HUES6 (cell line): ENCODE results near the gene LRRTM3.

Experiments used
- H3K27ac ChIP-seq: 2 replicates; pipeline ENCODE4 v1.7.0; 2013; ENCODE audit warnings: low read depth, mild to moderate bottlenecking, low read length, inconsistent platforms
- H3K27me3 ChIP-seq: 2 replicates; pipeline ENCODE4 v1.6.1; 2013; ENCODE audit warnings: low read length; ENCODE audit not compliant: control insufficient read depth, insufficient read depth
- H3K36me3 ChIP-seq: 2 replicates; pipeline ENCODE4 v1.6.1; 2013; ENCODE audit warnings: low read length; ENCODE audit not compliant: control insufficient read depth, insufficient read depth
- H3K4me1 ChIP-seq: 2 replicates; pipeline ENCODE4 v1.6.1; 2013; ENCODE audit warnings: low read length; ENCODE audit not compliant: control insufficient read depth, insufficient read depth
- H3K4me3 ChIP-seq: 2 replicates; pipeline ENCODE4 v1.5.1; 2013; ENCODE audit warnings: low read depth, low read length
- H3K9ac ChIP-seq: one replicate; pipeline ENCODE4 v1.6.1; 2013; ENCODE audit warnings: mild to moderate bottlenecking, low read length
- H3K9me3 ChIP-seq: 2 replicates; pipeline ENCODE4 v1.6.1; 2013; ENCODE audit warnings: low read depth, low read length; ENCODE audit not compliant: control insufficient read depth, insufficient read depth

LRRTM3 gene

GRCh38 chr10:66917104-66917503, 8.7 kb upstream of the LRRTM3 start:
- Histone ChIP-seq H3K9me3 (no peaks in the 10 kb centered on the region), H3K4me3 (no peak overlapping the region), H3K4me1 (no peaks in the 10 kb centered on the region), H3K27me3 (no peaks in the 10 kb centered on the region), H3K36me3 (no peaks in the 10 kb centered on the region), H3K27ac (no peak overlapping the region), H3K9ac (no peak overlapping the region)

GRCh38 chr10:66919248-66919647, 6.6 kb upstream of the LRRTM3 start:
- Histone ChIP-seq H3K9ac (no peak overlapping the region), H3K36me3 (no peaks in the 10 kb centered on the region), H3K27me3 (no peaks in the 10 kb centered on the region), H3K9me3 (no peaks in the 10 kb centered on the region), H3K4me3 (no peak overlapping the region), H3K27ac (no peak overlapping the region), H3K4me1 (peaks cover 8% of the 10 kb centered on the region; the same call in 1 of the 2 replicates)

GRCh38 chr10:66924674-66925345, 1.0 kb upstream of the LRRTM3 start:
- Histone ChIP-seq H3K27me3 (peaks cover 37% of the 10 kb centered on the region), H3K27ac (no peak overlapping the region), H3K4me1 (peaks cover 40% of the 10 kb centered on the region)

DNA sequence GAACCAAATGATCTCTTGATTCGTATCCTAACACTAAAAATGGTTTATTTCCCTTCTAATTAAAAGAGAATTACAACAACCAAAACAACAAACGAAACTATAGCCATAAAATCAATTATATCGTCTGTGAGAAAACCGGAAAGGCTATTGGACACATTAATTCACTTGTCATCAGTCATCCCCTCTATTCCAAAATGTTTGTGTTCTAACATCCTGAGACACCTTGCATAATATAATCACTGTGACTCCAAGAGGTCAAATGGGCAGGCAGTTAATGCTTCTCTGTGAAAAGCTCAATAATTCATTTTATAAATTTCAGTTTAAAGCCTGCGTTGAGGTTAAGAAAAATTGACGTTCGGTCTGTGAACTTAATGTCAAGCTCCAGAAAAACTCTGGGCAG, 463 bp upstream of the LRRTM3 start:
- no peak overlapping the region for H3K27ac ChIP-seq
- H3K4me3 ChIP-seq: peak overlapping the region; percentile 36
- peaks cover 38% of the 10 kb centered on the region for H3K27me3 ChIP-seq
- H3K9ac ChIP-seq: no peak overlapping the region
- peaks cover 40% of the 10 kb centered on the region for H3K4me1 ChIP-seq
- H3K9me3 ChIP-seq: no peaks in the 10 kb centered on the region
- no peaks in the 10 kb centered on the region for H3K36me3 ChIP-seq

More at GRCh38 chr10:66924674-66925345, 1.0 kb upstream of the LRRTM3 start:
- Histone ChIP-seq H3K36me3 (no peaks in the 10 kb centered on the region), H3K9ac (no peak overlapping the region), H3K4me3 (peak overlapping the region; percentile 36), H3K9me3 (no peaks in the 10 kb centered on the region)

GRCh38 chr10:66926841-66927240, 1.0 kb downstream of the LRRTM3 start:
- no peaks in the 10 kb centered on the region for H3K9me3 ChIP-seq
- no peak overlapping the region for H3K27ac ChIP-seq
- H3K9ac ChIP-seq: no peak overlapping the region
- peaks cover 38% of the 10 kb centered on the region for H3K27me3 ChIP-seq
- no peaks in the 10 kb centered on the region for H3K36me3 ChIP-seq
- H3K4me3 ChIP-seq: no peak overlapping the region; the same call in 1 of the 2 replicates
- H3K4me1 ChIP-seq: peaks cover 40% of the 10 kb centered on the region

DNA sequence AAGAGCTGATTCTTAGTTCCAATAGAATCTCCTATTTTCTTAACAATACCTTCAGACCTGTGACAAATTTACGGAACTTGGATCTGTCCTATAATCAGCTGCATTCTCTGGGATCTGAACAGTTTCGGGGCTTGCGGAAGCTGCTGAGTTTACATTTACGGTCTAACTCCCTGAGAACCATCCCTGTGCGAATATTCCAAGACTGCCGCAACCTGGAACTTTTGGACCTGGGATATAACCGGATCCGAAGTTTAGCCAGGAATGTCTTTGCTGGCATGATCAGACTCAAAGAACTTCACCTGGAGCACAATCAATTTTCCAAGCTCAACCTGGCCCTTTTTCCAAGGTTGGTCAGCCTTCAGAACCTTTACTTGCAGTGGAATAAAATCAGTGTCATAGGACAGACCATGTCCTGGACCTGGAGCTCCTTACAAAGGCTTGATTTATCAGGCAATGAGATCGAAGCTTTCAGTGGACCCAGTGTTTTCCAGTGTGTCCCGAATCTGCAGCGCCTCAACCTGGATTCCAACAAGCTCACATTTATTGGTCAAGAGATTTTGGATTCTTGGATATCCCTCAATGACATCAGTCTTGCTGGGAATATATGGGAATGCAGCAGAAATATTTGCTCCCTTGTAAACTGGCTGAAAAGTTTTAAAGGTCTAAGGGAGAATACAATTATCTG, 1.6 kb downstream of the LRRTM3 start:
- Histone ChIP-seq H3K9ac (no peak overlapping the region), H3K4me1 (peaks cover 40% of the 10 kb centered on the region), H3K4me3 (peak overlapping the region; percentile 50), H3K27me3 (peaks cover 38% of the 10 kb centered on the region), H3K27ac (no peak overlapping the region), H3K9me3 (no peaks in the 10 kb centered on the region), H3K36me3 (no peaks in the 10 kb centered on the region)

DNA sequence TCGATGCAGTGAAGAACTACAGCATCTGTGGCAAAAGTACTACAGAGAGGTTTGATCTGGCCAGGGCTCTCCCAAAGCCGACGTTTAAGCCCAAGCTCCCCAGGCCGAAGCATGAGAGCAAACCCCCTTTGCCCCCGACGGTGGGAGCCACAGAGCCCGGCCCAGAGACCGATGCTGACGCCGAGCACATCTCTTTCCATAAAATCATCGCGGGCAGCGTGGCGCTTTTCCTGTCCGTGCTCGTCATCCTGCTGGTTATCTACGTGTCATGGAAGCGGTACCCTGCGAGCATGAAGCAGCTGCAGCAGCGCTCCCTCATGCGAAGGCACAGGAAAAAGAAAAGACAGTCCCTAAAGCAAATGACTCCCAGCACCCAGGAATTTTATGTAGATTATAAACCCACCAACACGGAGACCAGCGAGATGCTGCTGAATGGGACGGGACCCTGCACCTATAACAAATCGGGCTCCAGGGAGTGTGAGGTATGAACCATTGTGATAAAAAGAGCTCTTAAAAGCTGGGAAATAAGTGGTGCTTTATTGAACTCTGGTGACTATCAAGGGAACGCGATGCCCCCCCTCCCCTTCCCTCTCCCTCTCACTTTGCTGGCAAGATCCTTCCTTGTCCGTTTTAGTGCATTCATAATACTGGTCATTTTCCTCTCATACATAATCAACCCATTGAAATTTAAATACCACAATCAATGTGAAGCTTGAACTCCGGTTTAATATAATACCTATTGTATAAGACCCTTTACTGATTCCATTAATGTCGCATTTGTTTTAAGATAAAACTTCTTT, 2.3 kb downstream of the LRRTM3 start:
- H3K9ac ChIP-seq: no peak overlapping the region

GRCh38 chr10:66928776-66929175, 2.9 kb downstream of the LRRTM3 start:
- H3K9ac ChIP-seq: no peak overlapping the region
- no peaks in the 10 kb centered on the region for H3K36me3 ChIP-seq
- H3K4me3 ChIP-seq: peak overlapping the region; percentile 50
- H3K27ac ChIP-seq: no peak overlapping the region
- peaks cover 38% of the 10 kb centered on the region for H3K27me3 ChIP-seq
- H3K9me3 ChIP-seq: no peaks in the 10 kb centered on the region
- peaks cover 35% of the 10 kb centered on the region for H3K4me1 ChIP-seq

More for the DNA sequence above, 2.3 kb downstream of the LRRTM3 start:
- Histone ChIP-seq H3K9me3 (no peaks in the 10 kb centered on the region), H3K4me1 (peaks cover 38% of the 10 kb centered on the region), H3K36me3 (no peaks in the 10 kb centered on the region), H3K4me3 (peak overlapping the region; percentile 50), H3K27ac (no peak overlapping the region), H3K27me3 (peaks cover 38% of the 10 kb centered on the region)

GRCh38 chr10:66929375-66929774, 3.5 kb downstream of the LRRTM3 start:
- Histone ChIP-seq H3K4me1 (peaks cover 32% of the 10 kb centered on the region), H3K9me3 (no peaks in the 10 kb centered on the region), H3K27ac (no peak overlapping the region), H3K27me3 (peaks cover 38% of the 10 kb centered on the region), H3K4me3 (no peak overlapping the region), H3K9ac (no peak overlapping the region), H3K36me3 (no peaks in the 10 kb centered on the region)

DNA sequence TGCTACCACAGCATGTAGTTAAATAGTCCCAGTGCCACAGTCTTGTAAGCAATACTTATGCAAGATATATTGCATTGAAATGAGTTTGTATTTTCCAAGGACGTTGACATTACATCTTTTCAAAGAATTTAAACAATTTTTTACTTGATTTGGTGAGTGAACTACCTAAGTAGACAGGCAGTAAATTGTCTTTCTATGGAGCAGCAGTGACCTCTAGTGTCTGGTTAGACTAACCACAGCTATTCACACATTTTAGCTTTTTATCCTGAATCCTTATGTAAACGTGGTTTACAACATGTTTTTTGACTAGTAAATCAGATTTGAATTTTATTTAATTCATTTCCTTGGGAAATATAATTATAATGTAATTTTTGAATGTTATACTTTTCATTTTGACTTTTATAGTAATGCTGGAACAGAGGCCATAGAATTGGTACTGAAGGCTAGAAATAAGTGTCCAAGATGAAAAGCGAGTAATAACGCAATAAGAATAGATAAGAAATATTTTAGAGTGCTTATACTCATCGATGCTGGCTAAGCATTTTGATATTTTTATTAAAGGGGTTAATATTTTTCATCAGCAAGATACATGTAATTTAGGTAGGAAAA, 5.6 kb downstream of the LRRTM3 start:
- Histone ChIP-seq H3K27ac (no peak overlapping the region), H3K36me3 (no peaks in the 10 kb centered on the region), H3K27me3 (peaks cover 34% of the 10 kb centered on the region)

More for the DNA sequence above, 5.6 kb downstream of the LRRTM3 start:
- H3K9me3 ChIP-seq: no peaks in the 10 kb centered on the region
- H3K4me3 ChIP-seq: no peak overlapping the region
- H3K9ac ChIP-seq: no peak overlapping the region
- peaks cover 20% of the 10 kb centered on the region; the same call in 1 of the 2 replicates for H3K4me1 ChIP-seq
